WTC11 (cell line): ENCODE measurements around the gene KISS1R. TPM values are rescaled to one million over a fixed set of nuclear protein-coding genes. Genes with fewer than 3 reads are reported as not detected.
A peak's percentile ranks its signal among the peaks of the same experiment; 100 is the strongest.

Source experiments
- ATAC-seq: fragments of 200-7000 bp; cut with Tn5 transposase; 2 replicates; pipeline ENCODE4 v1.10.0; 2021; ENCODE audit warnings: mild to moderate bottlenecking, moderate library complexity
- CTCF ChIA-PET: fragments of 300-600 bp; sonication (Branson Sonifier 250); formaldehyde crosslinking; loops from one replicate; lab custom pipeline; 2021; ENCODE audit warnings: antibody characterized with exemption; lab: Charles Lee
- POLR2A ChIA-PET: fragments of 350-600 bp; sonication (Branson Sonifier 250); formaldehyde crosslinking; loops from one replicate; lab custom pipeline; 2021; ENCODE audit warnings: antibody characterized with exemption; lab: Charles Lee
- DNase-seq: peaks from one replicate; pipeline ENCODE4 v3.0.0; 2021; ENCODE audit warnings: low spot score
- H3K27ac Mint-ChIP-seq: 2 replicates; pipeline ENCODE4 v1.8.0; 2021; ENCODE audit warnings: mixed read lengths
- H3K27me3 Mint-ChIP-seq: 2 replicates; pipeline ENCODE4 v1.8.0; 2021; ENCODE audit warnings: low read depth, mild to moderate bottlenecking, moderate library complexity, mixed read lengths
- H3K36me3 Mint-ChIP-seq: 2 replicates; pipeline ENCODE4 v1.8.0; 2021; ENCODE audit warnings: mixed read lengths
- H3K4me1 Mint-ChIP-seq: 2 replicates; pipeline ENCODE4 v1.8.0; 2022; ENCODE audit warnings: mixed read lengths
- H3K4me3 Mint-ChIP-seq: 2 replicates; pipeline ENCODE4 v1.8.0; 2021; ENCODE audit warnings: mild to moderate bottlenecking, moderate library complexity, mixed read lengths
- H3K9me3 Mint-ChIP-seq: 2 replicates; pipeline ENCODE4 v1.8.0; 2021; ENCODE audit warnings: mixed read lengths
- ATF6 ChIP-seq: sonication (generic); formaldehyde crosslinking; IDR thresholded peaks from 2 replicates; pipeline ENCODE4 v1.8.1; 2023; ENCODE audit warnings: mild to moderate bottlenecking, missing genetic modification reagents
- CREB1 ChIP-seq: sonication (generic); formaldehyde crosslinking; IDR thresholded peaks from 2 replicates; pipeline ENCODE4 v1.8.0; 2023; ENCODE audit warnings: mild to moderate bottlenecking, missing genetic modification reagents
- CTCF ChIP-seq: fragments of 200-600 bp; IDR thresholded peaks from 2 replicates; pipeline ENCODE4 v1.8.0; 2022; ENCODE audit warnings: antibody characterized with exemption
- GABPB1 ChIP-seq: sonication (generic); formaldehyde crosslinking; IDR thresholded peaks from 2 replicates; pipeline ENCODE4 v1.8.1; 2023; ENCODE audit warnings: mild to moderate bottlenecking, missing genetic modification reagents
- HMGA2 ChIP-seq: fragments of 250-450 bp; sonication (Bioruptor Pico); IDR thresholded peaks from 2 replicates; pipeline ENCODE4 v1.4.0; 2021; ENCODE audit warnings: mild to moderate bottlenecking, moderate library complexity
- IRF1 ChIP-seq: sonication (generic); formaldehyde crosslinking; IDR thresholded peaks from 2 replicates; pipeline ENCODE4 v1.8.0; 2023; ENCODE audit warnings: missing genetic modification reagents
- MYBL2 ChIP-seq: sonication (generic); formaldehyde crosslinking; IDR thresholded peaks from 2 replicates; pipeline ENCODE4 v1.8.1; 2023; ENCODE audit warnings: mild to moderate bottlenecking, moderate library complexity, missing genetic modification reagents
- NFE2L1 ChIP-seq: sonication (generic); formaldehyde crosslinking; IDR thresholded peaks from 2 replicates; pipeline ENCODE4 v1.8.1; 2023; ENCODE audit warnings: missing genetic modification reagents
- NFYB ChIP-seq: sonication (generic); formaldehyde crosslinking; conservative IDR thresholded peaks from 2 replicates; pipeline ENCODE4 v1.8.0; 2022; ENCODE audit warnings: low read depth, missing genetic modification reagents
- PRDM15 ChIP-seq: sonication (generic); formaldehyde crosslinking; IDR thresholded peaks from 2 replicates; pipeline ENCODE4 v1.8.0; 2022; ENCODE audit warnings: missing genetic modification reagents
- ZNF121 ChIP-seq: sonication (generic); formaldehyde crosslinking; IDR thresholded peaks from 2 replicates; pipeline ENCODE4 v1.8.0; 2023; ENCODE audit warnings: missing genetic modification reagents
- ZSCAN18 ChIP-seq: fragments of 250-450 bp; sonication (Bioruptor Pico); IDR thresholded peaks from 2 replicates; pipeline ENCODE4 v2.1.2; 2022; ENCODE audit warnings: mild to moderate bottlenecking, moderate library complexity
- total RNA-seq: library from RNA; stranded (reverse); gene quantifications from 3 replicates; pipeline ENCODE4 v1.2.3, GENCODE V29; 2021

The KISS1R gene
- total RNA-seq, 1 experiment from 2014 or later = 2.9 TPM

GRCh38 chr19:934197-934840 lies 17.2 kb downstream of the KISS1R start (continued):
- TF ChIP-seq ZNF121 (no peak), CREB1 (no peak)

- Mint-ChIP-seq H3K9me3 (no peaks in the 10 kb centered on the region), H3K4me1 (peaks cover 11% of the 10 kb centered on the region), H3K27ac (no peak overlapping the region), H3K27me3 (no peaks in the 10 kb centered on the region), H3K4me3 (no peak overlapping the region), H3K36me3 (peaks cover 23% of the 10 kb centered on the region)
- no peak for DNase-seq
- ATAC-seq = no peak
- ChIA-PET POLR2A (no interaction called here), CTCF (interaction anchor here (0.7 to 2.3 kb wide), 2 partner anchors 25 to 49 kb away, joined by 3 to 7 read pairs; partner anchors contain the start of gene WDR18)
- TF ChIP-seq PRDM15 (no peak), ATF6 (CRISPR knock-in tag) (no peak), CTCF (no peak), HMGA2 (CRISPR knock-in tag) (no peak), GABPB1 (CRISPR knock-in tag) (peak; percentile 61), NFYB (CRISPR knock-in tag) (no peak)
Measured at GRCh38 chr19:934865-935479, 17.8 kb downstream of the KISS1R start.

GRCh38 chr19:936175-936546 lies 19.0 kb downstream of the KISS1R start:
- no peak for DNase-seq
- H3K27me3 Mint-ChIP-seq = no peaks in the 10 kb centered on the region
- ATAC-seq = no peak
- TF ChIP-seq ZNF121 = 0 out of 2 replicates have a peak, but pooled peaks have one; percentile 65
- TF ChIP-seq MYBL2 (CRISPR knock-in tag) = no peak
- TF ChIP-seq, all 79 proteins: peak for 1
- H3K27ac Mint-ChIP-seq = no peak overlapping the region
- H3K4me1 Mint-ChIP-seq = peaks cover 11% of the 10 kb centered on the region
- H3K36me3 Mint-ChIP-seq = peaks cover 19% of the 10 kb centered on the region
- no peaks in the 10 kb centered on the region for H3K9me3 Mint-ChIP-seq
- POLR2A ChIA-PET = no interaction called here
- CTCF ChIA-PET = interaction anchor here (2.3 kb wide), 1 partner anchor 23 kb away, joined by 7 read pairs; no protein-coding TSS in a partner anchor
- H3K4me3 Mint-ChIP-seq = no peak overlapping the region

- Mint-ChIP-seq H3K36me3 (peaks cover 24% of the 10 kb centered on the region), H3K4me3 (no peak overlapping the region), H3K27ac (peak overlapping the region; percentile 81), H3K27me3 (no peaks in the 10 kb centered on the region), H3K4me1 (peaks cover 8% of the 10 kb centered on the region), H3K9me3 (no peaks in the 10 kb centered on the region)
- no peak for DNase-seq
- CTCF ChIA-PET = interaction anchor here (0.7 to 1.4 kb wide), 2 partner anchors 64 to 74 kb away, joined by 4 read pairs; no protein-coding TSS in a partner anchor
- ATAC-seq = no peak
- peak; percentile 48; the same call in 1 of the 2 replicates for TF ChIP-seq ZNF121
- no peak for TF ChIP-seq ZSCAN18 (CRISPR knock-in tag)
- TF ChIP-seq MYBL2 (CRISPR knock-in tag) = no peak
- no peak for TF ChIP-seq IRF1 (CRISPR knock-in tag)
- TF ChIP-seq NFE2L1 (CRISPR knock-in tag) = no peak
- TF ChIP-seq, all 79 proteins: peak for 1
- POLR2A ChIA-PET = interaction anchor here (0.7 kb wide), 1 partner anchor 71 kb away, joined by 6 read pairs; no protein-coding TSS in a partner anchor
Measured at GRCh38 chr19:937259-937694, 20.1 kb downstream of the KISS1R start.
